CD14-positive monocyte (primary cell): Measurements from ENCODE around the gene HNRNPH2. TPM values are rescaled to one million over a fixed set of nuclear protein-coding genes. Genes with fewer than 3 reads are reported as not detected.

Experiments used
- DNase-seq, 3 donors: peaks; one replicate each; pipeline ENCODE4 v3.0.0-alpha.2; 2011 to 2022
- H2AFZ ChIP-seq: 2 replicates; pipeline ENCODE4 v1.6.0; 2012; ENCODE audit warnings: mild to moderate bottlenecking, low read depth, low read length, inconsistent platforms; ENCODE audit not compliant: insufficient read depth, poor library complexity, severe bottlenecking
- H3K27ac ChIP-seq, 2 donors: 1 replicate in 1 of 2; 2 replicates in 1 of 2; pipeline ENCODE4 v1.5.1; 2012 to 2013; ENCODE audit warnings: low read length in 2 of 2, control low read depth in 1 of 2, inconsistent platforms in 1 of 2, low read depth in 1 of 2, mild to moderate bottlenecking in 1 of 2
- H3K27me3 ChIP-seq, 2 donors: one replicate each; pipeline versions ENCODE4 v1.6.0 to v1.6.1; 2011 to 2013; ENCODE audit warnings: low read length in 2 of 2; ENCODE audit not compliant: control insufficient read depth in 2 of 2, insufficient read depth in 2 of 2
- H3K36me3 ChIP-seq, 2 donors: replicated peaks in 1 of 2; 1 replicate in 1 of 2; 2 replicates in 1 of 2; pipeline versions ENCODE4 v1.5.1 to v1.6.1; 2012 to 2013; ENCODE audit warnings: low read length in 2 of 2, control low read depth in 1 of 2, inconsistent platforms in 1 of 2, mild to moderate bottlenecking in 1 of 2; ENCODE audit not compliant: insufficient read depth in 2 of 2, control insufficient read depth in 1 of 2
- H3K4me1 ChIP-seq, 2 donors: 1 replicate in 1 of 2; 2 replicates in 1 of 2; pipeline versions ENCODE4 v1.5.1 to v1.6.1; 2012 to 2013; ENCODE audit warnings: low read length in 2 of 2, control low read depth in 1 of 2, inconsistent platforms in 1 of 2, mild to moderate bottlenecking in 1 of 2, moderate library complexity in 1 of 2; ENCODE audit not compliant: insufficient read depth in 2 of 2, control insufficient read depth in 1 of 2
- H3K4me2 ChIP-seq: replicated peaks from 2 replicates; pipeline ENCODE3; 2012; ENCODE audit warnings: low read length, moderate library complexity, mild to moderate bottlenecking; ENCODE audit not compliant: poor library complexity, severe bottlenecking; ENCODE audit errors: extremely low read depth
- H3K4me3 ChIP-seq, 3 experiments: fragments of 200-600 bp in 1 of 3; sonication (generic) in 1 of 3; replicated peaks in 1 of 3; 1 replicate in 2 of 3; 2 replicates in 1 of 3; pipeline ENCODE4 v1.5.1; 2011 to 2013; ENCODE audit warnings: low read length in 3 of 3, mild to moderate bottlenecking in 3 of 3, control low read depth in 2 of 3, low read depth in 2 of 3, inconsistent platforms in 1 of 3, moderate library complexity in 1 of 3
- H3K79me2 ChIP-seq: 2 replicates; pipeline ENCODE4 v1.6.0; 2012; ENCODE audit warnings: mild to moderate bottlenecking, control low read depth, inconsistent platforms, low read length, moderate library complexity; ENCODE audit not compliant: insufficient read depth
- H3K9ac ChIP-seq: 2 replicates; pipeline ENCODE4 v1.6.0; 2017; ENCODE audit warnings: low read length, mild to moderate bottlenecking; ENCODE audit not compliant: insufficient read depth, poor library complexity, severe bottlenecking
- H3K9me3 ChIP-seq, 2 donors: replicated peaks in 1 of 2; 1 replicate in 1 of 2; 2 replicates in 1 of 2; pipeline versions ENCODE4 v1.5.1 to v1.6.1; 2012 to 2013; ENCODE audit warnings: low read length in 2 of 2, control low read depth in 1 of 2; ENCODE audit not compliant: control insufficient read depth in 1 of 2, insufficient read depth in 1 of 2
- H4K20me1 ChIP-seq: 2 replicates; pipeline ENCODE4 v1.6.0; 2012; ENCODE audit warnings: mild to moderate bottlenecking, low read length, control low read depth, moderate library complexity; ENCODE audit not compliant: insufficient read depth
- H3K27ac Mint-ChIP-seq, 7 donors: one replicate each; pipeline ENCODE4 v1.8.0; 2020; ENCODE audit warnings: mild to moderate bottlenecking in 7 of 7, mixed read lengths in 7 of 7, moderate library complexity in 6 of 7, inconsistent platforms in 2 of 7
- H3K27me3 Mint-ChIP-seq, 3 donors: one replicate each; pipeline ENCODE4 v1.8.0; 2021 to 2022; ENCODE audit warnings: low read depth in 3 of 3, mild to moderate bottlenecking in 3 of 3, mixed read lengths in 3 of 3, moderate library complexity in 3 of 3, inconsistent platforms in 1 of 3
- H3K36me3 Mint-ChIP-seq, 2 donors: one replicate each; pipeline ENCODE4 v1.8.0; 2020; ENCODE audit warnings: mixed read lengths in 2 of 2, inconsistent platforms in 1 of 2, mild to moderate bottlenecking in 1 of 2
- H3K4me1 Mint-ChIP-seq: one replicate; pipeline ENCODE4 v1.8.0; 2020; ENCODE audit warnings: mild to moderate bottlenecking, mixed read lengths
- H3K4me3 Mint-ChIP-seq, 2 donors: one replicate each; pipeline ENCODE4 v1.8.0; 2020; ENCODE audit warnings: mild to moderate bottlenecking in 2 of 2, mixed read lengths in 2 of 2, moderate library complexity in 1 of 2
- H3K9me3 Mint-ChIP-seq, 7 donors: one replicate each; pipeline ENCODE4 v1.8.0; 2020 to 2022; ENCODE audit warnings: mixed read lengths in 7 of 7, mild to moderate bottlenecking in 6 of 7, moderate library complexity in 6 of 7, inconsistent platforms in 2 of 7
- CTCF ChIP-seq: fragments of 200-600 bp; IDR thresholded peaks from one replicate; pipeline ENCODE4 v1.8.0; 2022; ENCODE audit warnings: antibody characterized with exemption, mild to moderate bottlenecking
- WGBS: methylation state at CpG from one replicate; pipeline ENCODE4 v1.1.5; 2013; ENCODE audit warnings: missing lambda C conversion rate; ENCODE audit not compliant: insufficient coverage; 5-methylcytosine and 5-hydroxymethylcytosine counted together
- intact Hi-C, 2 donors: fragments of 100-400 bp; cut with micrococcal nuclease; formaldehyde crosslinking; loops; one replicate each; pipeline versions ENCODE4 v1.15.0 to v1.15.1; 2023
- polyA minus RNA-seq: library from RNA; depleted of rRNA, polyadenylated mRNA; stranded (reverse); fragments of >200 nt; gene quantifications from 2 replicates; pipeline ENCODE4 v1.2.3, GENCODE V29; 2012
- polyA plus RNA-seq, 3 donors: library from polyadenylated mRNA; depleted of rRNA in 1 of 3; unstranded in 2 of 3; stranded (reverse) in 1 of 3; fragments of 300-500 nt in 2 of 3; fragments of >200 nt in 1 of 3; fragmentation: Illumina TruSeq in 2 of 3; gene quantifications; 1 replicate in 2 of 3; 2 replicates in 1 of 3; pipeline ENCODE4 v1.2.3, GENCODE V29; 2012 to 2021
- total RNA-seq, 12 experiments: library from RNA in 1 of 12; stranded (reverse) in 1 of 12; fragments of 120-200 nt in 1 of 12; gene quantifications; one replicate each; pipeline ENCODE4 v1.2.4 and lab custom pipeline; 2013 to 2026; ENCODE audit warnings: mixed read lengths in 6 of 12, inconsistent platforms in 1 of 12

HNRNPH2 gene
- 86.2 TPM for total RNA-seq (2013)
- polyA plus RNA-seq (100 to 1,000 TPM in 2 of 3 donors, 10 to 100 TPM in 1; 27.7 to 163 (median 118) TPM), polyA minus RNA-seq (20.9 and 39.6 TPM in 2 replicates), total RNA-seq (lab: John Stamatoyannopoulos, UW) (80.9 to 143 (median 104) reads per million in 11 experiments)

- no peaks in the 10 kb centered on the region for H3K27me3 ChIP-seq
- Mint-ChIP-seq H3K27me3 (no peaks in the 10 kb centered on the region), H3K27ac (peak within 1 kb of the TSS; percentile 96 to 99 (median 99)), H3K4me1 (peaks cover 29% of the 10 kb centered on the region), H3K36me3 (peaks cover 15 to 19% of the 10 kb centered on the region in 2 donors), H3K9me3 (peaks cover 0 to 11% (median 3%) of the 10 kb centered on the region in 7 donors), H3K4me3 (peak within 1 kb of the TSS; percentile 97 to 98)
- peaks cover 32 to 45% of the 10 kb centered on the region in 2 donors for H3K4me1 ChIP-seq
- H3K9ac ChIP-seq = peak within 1 kb of the TSS; percentile 73
- H4K20me1 ChIP-seq = no peaks in the 10 kb centered on the region
- 0% methylated on average over 15 of the region's 47 CpGs for WGBS
- H3K9me3 ChIP-seq = no peaks in the 10 kb centered on the region
- peak within 1 kb of the TSS; percentile 93 to 99 for H3K27ac ChIP-seq
- TF ChIP-seq CTCF = no peak
- H3K36me3 ChIP-seq = peaks cover 4 to 14% of the 10 kb centered on the region in 2 donors
- H2AFZ ChIP-seq = peak within 1 kb of the TSS; percentile 56
- peak within 1 kb of the TSS; percentile 84 to 96 (median 89) for H3K4me3 ChIP-seq
- peaks cover 87% of the 10 kb centered on the region for H3K79me2 ChIP-seq
- intact Hi-C loops = loop anchor here in 1 of 2 donors (2.0 to 10.0 kb wide), 2 partner anchors 15 to 527 kb away; partner anchors contain the start of gene ZMAT1
- DNase-seq = peak; percentile 96 to 98 (median 96)
- H3K4me2 ChIP-seq = peak within 1 kb of the TSS; percentile 80
These were observed at the start of gene HNRNPH2, which contains the start of gene GLA for GRCh38 chrX:101407748-101408531. Gene HNRNPH2 (plus strand): TSS chrX:101408222. CDS start chrX:101411989, 3,767 bp downstream. Gene GLA (minus strand): TSS chrX:101407925. CDS start chrX:101407903, 22 bp downstream.

GRCh38 chrX:101359966-101360365 is 48.1 kb upstream of the HNRNPH2 start:
- Histone ChIP-seq H3K4me3 (no peak overlapping the region), H3K27me3 (no peaks in the 10 kb centered on the region), H4K20me1 (no peaks in the 10 kb centered on the region), H3K9me3 (no peaks in the 10 kb centered on the region), H3K9ac (no peak overlapping the region), H3K79me2 (no peaks in the 10 kb centered on the region), H3K36me3 (peaks cover 73 to 92% of the 10 kb centered on the region in 2 donors), H3K4me1 (no peaks in the 10 kb centered on the region), H3K4me2 (no peak overlapping the region), H3K27ac (no peak overlapping the region), H2AFZ (no peak overlapping the region)
- no peak overlapping the region for H3K4me3 Mint-ChIP-seq
- no peak for TF ChIP-seq CTCF
- peaks cover 0 to 1% (median 0%) of the 10 kb centered on the region in 3 donors for H3K27me3 Mint-ChIP-seq
- no peak for DNase-seq
- H3K4me1 Mint-ChIP-seq = no peaks in the 10 kb centered on the region
- intact Hi-C loops = no loop called here
- peak overlapping the region in 1 of 7 donors; percentile 18 for H3K27ac Mint-ChIP-seq
- no peaks in the 10 kb centered on the region for H3K9me3 Mint-ChIP-seq
- WGBS = no CpG with 5 or more reads among the region's 1 CpG
- peaks cover 77 to 89% of the 10 kb centered on the region in 2 donors for H3K36me3 Mint-ChIP-seq
